Adipose tissue (tissue), 3 donors: ENCODE data around the gene ACCSL. TPM values are rescaled to one million over a fixed set of nuclear protein-coding genes. Genes with fewer than 3 reads are reported as not detected.

ENCODE experiments used
- H3K27ac ChIP-seq: one replicate; pipeline ENCODE4 v1.5.1; 2013; ENCODE audit warnings: low read depth, low read length
- WGBS, 3 donors: extraction: QIAGEN DNeasy Blood & Tissue Kit; methylation state at CpG; one replicate each; pipeline ENCODE4 v1.1.7; 2013; 5-methylcytosine and 5-hydroxymethylcytosine counted together
- polyA plus RNA-seq, 3 donors: library from polyadenylated mRNA; stranded (reverse); fragments of 200-250 nt; gene quantifications; one replicate each; pipeline ENCODE4 v1.2.3, GENCODE V29; 2013
- donor health status: healthy with polysubstance abuse.
- donor health status: Bipolar disorder and iron deficiency.
- donor health status: healthy.

ACCSL gene
- polyA plus RNA-seq, 3 donors, result not detected

DNA sequence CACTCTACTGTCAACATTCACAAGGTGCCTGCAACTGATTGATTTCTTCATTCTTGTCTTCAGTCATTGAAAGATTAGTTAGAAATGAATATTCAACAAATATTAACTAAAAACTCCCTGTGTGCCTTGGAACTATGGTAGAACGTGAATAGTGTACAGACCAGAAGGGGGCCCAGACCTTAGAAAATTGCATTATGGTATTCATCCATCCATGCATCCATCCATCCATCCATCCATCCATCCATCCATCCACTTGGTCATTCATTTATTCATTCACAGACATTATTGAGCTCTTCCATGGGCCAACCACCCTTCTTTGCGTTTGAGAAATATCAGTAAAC is 10.2 kb upstream of the ACCSL start:
- WGBS, 3 donors, result 77 to 91% (median 77%) methylated on average over 2 of the region's 2 CpGs
- H3K27ac ChIP-seq, result no peak overlapping the region

DNA sequence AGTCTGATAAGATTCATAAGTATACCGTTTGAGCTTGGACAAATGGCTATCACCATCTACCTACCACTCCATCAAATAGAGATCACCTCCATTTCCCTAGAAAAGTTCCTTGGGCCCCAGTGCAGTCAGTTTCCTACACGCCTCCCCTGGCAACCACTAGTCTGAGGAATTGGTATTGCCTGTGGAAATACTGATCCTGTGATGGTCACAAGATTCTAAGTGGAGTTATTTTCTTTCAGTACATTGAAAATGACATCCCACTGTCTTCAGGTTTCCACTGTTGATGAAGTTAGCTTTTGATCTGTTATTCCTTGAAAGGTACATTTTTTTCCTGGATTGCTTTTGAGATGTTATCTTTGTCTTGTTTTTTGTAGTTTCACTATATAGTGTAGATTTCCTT is 4.6 kb upstream of the ACCSL start:
- 61 to 83% (median 80%) methylated on average over 2 of the region's 2 CpGs for WGBS, 3 donors
- H3K27ac ChIP-seq, result no peak overlapping the region

DNA sequence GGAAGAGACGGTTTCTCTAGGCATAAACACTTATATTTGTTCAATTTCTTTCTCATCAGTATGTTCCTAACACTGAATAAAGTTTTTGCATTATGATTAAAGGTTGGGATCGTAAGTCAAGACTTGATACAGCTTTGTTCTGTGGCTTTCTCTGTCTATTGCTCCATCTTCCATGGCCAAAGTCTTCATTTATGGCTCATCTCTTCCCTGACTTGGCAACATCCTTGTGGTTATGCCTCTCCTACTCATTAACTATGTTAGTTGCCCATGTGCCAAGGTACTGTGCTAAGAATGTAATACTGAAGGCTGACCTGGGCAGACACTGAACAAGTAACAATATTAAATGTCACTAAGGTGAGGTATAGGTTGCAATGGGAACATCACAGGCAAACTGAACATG is 1.6 kb upstream of the ACCSL start:
- WGBS, 3 donors, result 75 to 85% (median 80%) methylated on average over 2 of the region's 2 CpGs
- no peak overlapping the region for H3K27ac ChIP-seq

DNA sequence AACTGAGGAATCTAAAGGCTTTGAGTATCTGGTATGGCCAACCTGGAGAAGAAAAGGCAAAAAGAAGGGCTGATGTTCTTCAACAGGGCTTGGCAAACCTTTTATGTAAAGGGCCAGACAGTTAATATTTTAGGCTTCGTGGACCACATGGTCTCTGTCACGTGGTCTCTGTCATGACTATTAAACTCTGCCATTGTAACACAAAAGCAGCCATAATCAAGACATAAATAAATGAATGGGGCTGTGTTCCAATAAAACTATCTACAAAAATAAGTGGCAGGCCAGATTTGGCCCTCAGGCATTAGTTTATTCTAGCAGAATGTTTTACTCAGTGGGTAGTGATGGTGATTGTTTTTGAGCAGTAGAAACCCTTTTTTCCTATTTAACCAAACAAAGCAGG is 483 bp upstream of the ACCSL start:
- WGBS, 3 donors, result 70 to 89% (median 79%) methylated on average over 2 of the region's 2 CpGs

DNA sequence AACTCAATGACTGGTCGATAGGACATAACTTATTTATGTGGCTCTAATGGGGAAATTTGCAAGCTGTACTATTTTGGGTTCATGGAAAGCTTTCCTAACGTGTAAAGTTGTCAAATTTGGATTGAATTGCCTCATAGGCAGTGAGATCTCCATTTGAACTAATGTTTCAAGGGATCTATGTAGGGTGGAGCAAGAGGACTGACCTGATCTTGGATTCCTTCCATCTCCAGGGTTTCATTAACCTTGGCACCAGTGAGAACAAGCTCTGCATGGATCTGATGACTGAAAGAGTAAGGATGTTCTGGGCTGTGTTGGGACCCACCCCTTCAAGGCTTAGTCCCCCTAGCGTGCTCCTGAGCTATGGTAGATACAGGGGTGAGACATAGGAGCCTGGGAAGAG is 2.1 kb downstream of the ACCSL start:
- 74 to 87% (median 83%) methylated on average over 3 of the region's 3 CpGs for WGBS, 3 donors
- H3K27ac ChIP-seq, result no peak overlapping the region

More for the DNA sequence above, 483 bp upstream of the ACCSL start:
- H3K27ac ChIP-seq, result no peak overlapping the region

DNA sequence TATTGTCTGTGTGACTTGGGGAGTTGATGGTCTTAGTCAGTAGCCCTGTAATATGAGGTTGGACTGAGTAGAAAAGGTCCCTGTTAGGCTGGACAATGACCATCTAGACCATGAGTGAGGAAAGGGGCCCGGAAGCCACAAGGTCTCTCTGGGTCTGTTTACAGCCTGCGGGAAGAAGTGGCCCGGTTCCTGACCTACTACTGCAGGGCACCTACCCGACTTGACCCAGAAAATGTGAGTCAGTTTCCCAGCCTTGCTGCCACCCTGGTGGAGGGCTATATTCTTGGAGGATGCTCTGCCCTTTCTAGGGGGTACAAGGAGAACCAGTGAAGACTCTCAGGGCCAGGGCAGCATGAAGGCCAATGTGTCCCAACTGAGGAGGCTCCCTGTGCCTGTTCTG is 3.4 kb downstream of the ACCSL start:
- 90 to 92% (median 90%) methylated on average over 4 of the region's 4 CpGs for WGBS, 3 donors
- no peak overlapping the region for H3K27ac ChIP-seq

DNA sequence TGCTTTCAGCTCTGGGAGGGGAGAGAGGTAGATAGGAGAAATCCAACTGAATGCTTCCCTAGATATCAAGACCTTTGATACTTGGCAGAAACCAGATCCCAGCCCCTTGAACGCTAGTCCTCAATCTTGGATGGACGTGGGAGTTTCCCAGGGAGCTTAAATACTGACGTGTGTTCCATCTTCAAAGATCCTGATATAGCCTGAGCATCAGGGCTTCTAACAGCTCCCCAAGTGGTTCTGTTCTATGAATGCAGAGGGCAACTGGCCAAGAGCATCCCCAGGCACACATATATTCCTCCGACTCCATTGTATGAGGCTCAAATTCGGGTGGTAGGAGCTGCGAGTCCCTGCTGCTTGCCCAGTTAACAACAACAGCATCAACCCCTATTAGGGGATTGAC is 9.6 kb downstream of the ACCSL start:
- no peak overlapping the region for H3K27ac ChIP-seq
- 71 to 75% (median 75%) methylated on average over 6 of the region's 6 CpGs for WGBS, 3 donors

DNA sequence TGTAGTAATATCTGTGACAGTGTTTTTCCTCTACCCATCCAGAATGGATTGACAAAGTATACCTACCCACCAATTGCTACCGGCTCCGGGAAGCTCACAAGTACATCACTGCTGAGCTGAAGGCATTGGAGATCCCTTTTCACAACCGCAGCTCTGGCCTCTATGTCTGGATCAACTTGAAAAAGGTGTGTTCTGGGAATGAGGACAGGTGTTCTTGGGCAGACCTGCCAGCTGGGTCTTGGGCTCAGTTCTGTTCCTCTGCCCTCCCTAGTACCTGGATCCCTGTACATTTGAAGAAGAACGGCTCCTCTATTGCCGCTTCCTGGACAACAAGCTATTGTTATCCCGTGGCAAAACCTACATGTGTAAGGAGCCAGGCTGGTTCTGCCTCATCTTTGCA is 10.5 kb downstream of the ACCSL start:
- H3K27ac ChIP-seq, result no peak overlapping the region
- WGBS, 3 donors, result 55 to 91% (median 90%) methylated on average over 6 of the region's 6 CpGs

DNA sequence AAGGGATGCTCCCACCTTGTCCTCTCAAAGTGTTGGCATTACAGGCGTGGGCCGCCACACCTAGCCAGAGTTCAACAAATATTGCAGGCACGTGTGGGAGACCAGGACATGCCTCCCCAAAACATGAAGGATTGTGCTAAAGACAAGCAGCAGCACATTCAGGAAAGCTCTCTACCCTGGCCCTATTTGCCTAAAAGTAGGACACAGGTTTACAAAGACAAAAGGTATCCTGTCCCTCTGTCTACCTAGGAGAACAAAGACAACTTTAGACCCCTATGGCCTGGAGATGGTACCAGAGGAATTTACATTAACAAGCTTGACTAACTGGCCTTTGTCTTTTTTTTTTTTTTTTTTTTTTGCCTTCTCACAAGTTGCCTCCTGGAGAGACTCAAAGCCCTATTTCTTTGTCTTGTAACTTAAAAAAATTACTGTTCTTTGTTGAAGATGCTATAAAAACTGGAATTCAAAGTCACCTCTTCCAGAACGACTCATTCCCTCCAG is 17.4 kb downstream of the ACCSL start:
- WGBS, 3 donors, result 62 to 75% (median 71%) methylated on average over 4 of the region's 4 CpGs
- no peak overlapping the region for H3K27ac ChIP-seq

DNA sequence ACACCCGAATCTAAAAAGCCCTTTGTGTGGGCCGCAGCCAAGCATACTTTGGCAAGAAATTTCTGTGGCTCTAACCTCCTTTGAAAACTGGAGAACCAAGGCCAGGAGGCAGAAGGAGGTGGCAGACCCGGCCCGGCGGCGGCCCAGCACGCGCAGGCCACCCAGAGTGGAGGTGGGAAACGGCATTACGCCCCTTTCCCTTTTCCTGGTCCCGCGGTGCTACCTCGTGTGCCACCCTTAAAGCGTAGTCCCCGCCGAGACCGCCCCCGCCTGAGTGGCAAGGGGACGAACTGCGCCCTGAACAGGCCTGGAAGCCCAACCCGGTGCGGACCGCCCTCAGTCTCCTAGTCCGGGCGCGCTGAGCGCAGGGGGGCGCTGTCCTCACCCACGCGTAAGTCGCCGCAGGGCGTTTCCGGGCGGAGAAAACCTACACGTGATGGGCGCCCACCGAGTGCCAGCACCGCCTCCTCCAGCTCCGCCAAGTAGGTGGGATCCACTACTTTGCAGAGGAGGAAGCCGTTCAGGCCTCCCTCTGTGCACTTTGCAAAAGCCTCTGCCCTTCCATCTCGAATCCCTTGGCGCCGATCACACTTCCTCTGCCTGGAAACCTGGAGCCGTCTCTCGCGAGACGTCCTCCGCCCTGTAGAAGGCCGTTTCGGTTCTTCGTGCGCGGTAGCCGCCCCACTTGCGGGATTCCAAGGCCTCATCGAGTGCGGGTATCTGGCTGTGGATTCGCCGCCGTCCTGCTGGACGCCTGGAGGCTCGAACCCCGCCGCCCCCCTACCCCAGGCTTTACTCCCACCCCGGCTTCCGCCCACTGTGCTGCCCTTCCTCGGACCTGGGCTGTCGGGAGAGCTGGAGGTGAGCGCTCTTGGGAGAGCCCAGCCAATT is 18.3 kb downstream of the ACCSL start, which contains the start of gene ACCS:
Gene ACCS (plus strand): TSS at position 430 of the 891 bp plus-strand sequence. CDS start 1,358 bp downstream, outside the sequence.
- peak within 1 kb of the TSS; percentile 91 for H3K27ac ChIP-seq
- 1% methylated on average over 54 to 70 of the region's 70 CpGs for WGBS, 3 donors

DNA sequence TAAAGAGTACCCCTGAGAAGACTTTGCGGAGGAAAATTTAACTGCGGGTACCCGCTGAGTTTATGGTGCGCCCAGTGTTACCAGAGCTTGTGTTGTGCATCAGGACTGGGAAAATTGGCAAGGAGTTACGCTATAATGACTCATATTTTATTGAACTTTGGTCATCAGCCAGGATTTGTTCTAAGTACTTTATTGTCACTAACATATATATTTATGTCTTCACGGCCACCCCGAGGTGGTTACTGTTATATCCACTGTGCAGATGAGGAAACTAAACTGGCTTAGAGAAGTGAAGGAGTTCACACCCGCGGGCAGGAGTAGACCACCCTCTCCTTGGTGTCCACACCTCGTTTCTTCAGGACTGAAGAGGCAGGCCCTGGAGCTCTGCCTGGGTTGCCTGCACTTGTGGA is 19.0 kb downstream of the ACCSL start:
- peak overlapping the region; percentile 15 for H3K27ac ChIP-seq
- WGBS, 3 donors, result 10 to 26% (median 23%) methylated on average over 10 of the region's 10 CpGs

DNA sequence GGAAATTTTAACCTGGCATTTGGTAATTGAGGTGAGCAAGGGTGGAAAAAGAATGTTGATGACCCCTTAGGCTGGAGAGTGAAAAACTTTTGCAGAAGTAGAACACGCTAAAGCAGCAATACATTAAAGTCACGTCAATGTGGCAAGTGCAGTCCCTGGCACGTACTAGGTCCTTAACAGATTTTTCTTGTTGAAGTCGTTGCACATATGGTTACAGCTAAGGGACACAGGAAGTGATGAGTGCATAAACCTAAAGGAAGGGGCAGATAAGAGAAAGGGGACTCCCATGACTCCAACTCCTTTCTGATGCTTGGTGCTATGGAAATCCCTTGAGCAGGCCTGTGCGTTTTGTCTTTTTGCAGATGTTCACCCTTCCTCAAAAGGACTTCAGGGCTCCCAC is 19.5 kb downstream of the ACCSL start:
- 34 to 74% (median 52%) methylated on average over 5 of the region's 5 CpGs for WGBS, 3 donors
- H3K27ac ChIP-seq, result no peak overlapping the region

DNA sequence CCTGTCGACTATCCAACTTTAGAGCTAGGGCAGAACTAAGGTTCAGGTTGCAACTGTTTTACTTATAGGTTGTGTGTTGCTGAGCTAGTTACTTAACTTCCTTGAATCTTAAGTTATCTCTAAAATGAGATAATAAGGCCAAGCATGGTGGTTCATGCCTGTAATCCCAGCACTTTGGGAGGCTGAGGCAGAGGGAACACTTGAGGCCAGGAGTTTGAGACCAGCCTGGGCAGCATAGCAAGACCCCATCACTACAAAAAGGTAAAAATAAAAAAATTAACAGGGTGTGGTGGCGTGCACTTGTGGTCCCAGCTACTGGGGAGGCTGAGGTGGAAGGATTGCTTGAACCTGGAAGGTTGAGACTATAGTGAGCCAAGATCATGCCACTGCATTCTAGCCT is 20.4 kb downstream of the ACCSL start:
- WGBS, 3 donors, result 92 to 98% (median 96%) methylated on average over 2 of the region's 2 CpGs
- H3K27ac ChIP-seq, result no peak overlapping the region

DNA sequence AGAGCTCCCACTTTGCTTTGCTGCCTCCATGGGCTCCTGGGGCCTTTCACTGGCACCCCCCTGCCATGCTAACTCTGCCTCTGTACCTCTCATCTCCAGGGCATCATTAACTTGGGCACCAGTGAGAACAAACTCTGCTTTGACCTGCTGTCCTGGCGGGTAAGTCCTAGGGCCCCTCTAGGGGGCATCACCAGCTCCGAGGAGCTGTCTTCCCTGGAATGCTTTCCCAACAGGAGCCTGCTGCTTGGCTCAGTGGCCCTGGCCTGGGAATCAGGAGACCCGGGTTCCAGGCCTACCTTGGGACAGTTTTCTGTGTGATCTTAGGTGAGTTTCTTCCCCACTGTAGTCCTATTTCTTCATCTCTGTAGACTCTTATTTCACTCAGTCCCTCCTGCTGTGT is 23.4 kb downstream of the ACCSL start:
- no peak overlapping the region for H3K27ac ChIP-seq
- WGBS, 3 donors, result 80 to 94% (median 81%) methylated on average over 3 of the region's 3 CpGs

DNA sequence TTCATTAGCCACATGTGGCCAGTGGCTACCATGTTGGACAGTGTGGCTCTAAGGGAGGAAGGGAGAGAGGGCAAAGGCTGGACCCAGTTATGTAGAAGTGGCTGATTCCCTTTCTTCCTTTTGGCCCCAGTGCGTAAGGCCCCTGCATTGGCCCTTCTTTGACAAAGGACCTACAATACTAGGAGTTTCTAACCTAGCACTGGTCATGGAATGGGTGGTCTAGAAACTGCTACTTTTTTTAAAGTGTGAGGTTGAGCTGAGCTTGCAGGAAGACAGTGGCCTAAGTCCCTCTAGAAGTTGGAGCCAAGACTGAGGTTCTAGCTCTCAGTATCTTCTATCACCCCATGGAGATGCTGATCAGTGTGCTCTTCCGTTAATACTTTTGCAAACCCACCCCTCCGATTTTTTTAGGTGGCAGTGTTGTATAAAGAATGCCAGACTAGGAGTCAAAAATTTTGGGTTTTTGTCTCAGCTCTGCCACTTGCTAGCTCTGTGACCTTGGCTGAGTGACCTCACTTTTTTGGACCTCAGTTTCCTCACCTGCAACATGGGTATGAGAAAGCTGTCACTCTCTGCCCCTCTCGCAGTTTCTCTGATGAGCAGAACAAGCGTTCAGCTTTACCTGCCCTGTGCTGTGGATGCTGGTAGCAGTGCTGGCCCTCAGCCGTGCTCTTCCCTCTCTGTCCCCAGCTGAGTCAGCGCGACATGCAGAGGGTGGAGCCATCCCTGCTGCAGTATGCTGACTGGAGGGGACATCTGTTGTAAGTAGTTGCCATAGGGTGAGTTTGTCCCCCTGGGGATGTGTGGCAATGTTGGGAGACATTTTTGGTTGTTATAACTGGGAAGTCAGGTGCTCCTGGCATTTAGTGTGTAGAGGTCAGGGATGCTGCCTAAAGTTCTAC is 25.2 kb downstream of the ACCSL start:
- no peak overlapping the region for H3K27ac ChIP-seq
- 90 to 95% (median 93%) methylated on average over 8 of the region's 8 CpGs for WGBS, 3 donors

DNA sequence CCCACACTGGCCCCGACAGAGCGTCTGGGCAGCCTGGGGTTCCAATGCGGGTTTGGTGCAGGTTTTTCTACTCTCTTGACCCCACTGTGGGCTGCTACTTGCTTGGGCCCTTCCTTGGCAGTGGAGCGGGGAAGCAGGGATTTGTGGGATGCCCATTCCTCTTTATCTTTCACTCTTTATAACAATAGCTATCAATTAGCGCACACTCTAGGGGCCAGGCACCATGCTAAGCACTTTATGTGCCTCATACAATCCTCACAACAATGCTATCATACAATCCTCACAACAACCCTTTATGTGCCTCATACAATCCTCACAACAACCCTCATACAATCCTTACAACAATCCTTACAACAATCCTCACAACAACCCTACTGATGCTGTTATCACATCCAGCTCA is 31.0 kb downstream of the ACCSL start:
- H3K27ac ChIP-seq, result no peak overlapping the region
- WGBS, 3 donors, result 89 to 96% (median 95%) methylated on average over 5 of the region's 5 CpGs

DNA sequence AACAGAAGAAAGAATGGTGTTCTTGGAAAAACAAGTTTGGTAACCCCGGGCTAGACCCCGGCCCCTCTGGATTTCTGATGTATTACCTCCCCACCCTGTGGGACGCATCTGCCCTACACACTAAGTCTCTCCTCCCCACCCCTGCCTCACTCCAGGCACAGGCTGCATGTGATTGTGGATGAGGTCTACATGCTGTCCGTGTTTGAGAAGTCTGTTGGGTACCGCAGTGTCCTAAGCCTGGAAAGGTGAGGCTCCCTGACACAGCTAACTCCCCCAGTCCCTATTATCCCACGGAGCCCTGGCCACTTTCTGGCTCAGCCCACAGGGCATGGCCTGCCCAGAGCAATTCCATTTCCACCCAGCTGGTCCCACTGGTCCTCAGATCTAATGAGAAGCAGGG is 31.6 kb downstream of the ACCSL start:
- H3K27ac ChIP-seq, result no peak overlapping the region
- WGBS, 3 donors, result 85 to 94% (median 92%) methylated on average over 6 of the region's 6 CpGs

DNA sequence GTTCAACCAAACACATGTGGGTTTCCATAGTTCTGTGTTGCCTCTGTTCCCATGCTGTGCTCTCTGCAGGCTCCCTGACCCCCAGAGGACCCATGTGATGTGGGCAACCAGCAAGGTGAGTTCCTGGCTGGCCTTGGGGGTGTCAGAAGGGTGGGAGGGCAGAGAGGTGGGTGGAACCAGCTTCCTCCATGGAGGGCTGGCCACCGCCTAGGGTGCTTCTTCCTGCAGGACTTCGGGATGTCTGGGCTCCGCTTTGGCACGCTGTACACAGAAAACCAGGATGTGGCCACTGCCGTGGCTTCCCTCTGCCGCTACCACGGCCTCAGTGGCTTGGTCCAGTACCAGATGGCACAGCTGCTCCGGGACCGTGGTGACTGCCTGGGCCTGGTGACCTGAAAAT is 33.2 kb downstream of the ACCSL start:
- 88 to 99% (median 91%) methylated on average over 9 of the region's 9 CpGs for WGBS, 3 donors
- no peak overlapping the region for H3K27ac ChIP-seq

DNA sequence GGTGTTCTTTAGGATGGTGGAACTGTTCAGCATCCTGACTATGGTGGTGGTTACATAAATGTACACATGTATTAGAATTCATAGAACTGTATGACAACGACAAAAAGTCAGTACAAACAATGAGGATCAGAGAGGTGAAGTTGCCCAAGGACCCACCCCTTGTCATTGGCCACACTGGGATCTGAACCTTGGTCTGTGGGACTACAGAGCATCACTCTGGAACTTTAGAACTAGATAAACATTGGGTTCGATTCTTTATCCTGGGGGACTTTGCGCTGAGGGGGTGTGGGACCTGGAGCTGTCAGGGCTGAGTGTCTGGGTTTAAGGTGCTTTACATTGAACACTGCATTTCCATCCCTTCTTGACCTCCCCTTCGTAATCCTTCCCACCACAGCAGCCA is 34.9 kb downstream of the ACCSL start:
- H3K27ac ChIP-seq, result no peak overlapping the region
- 95 to 96% (median 96%) methylated on average over 4 of the region's 4 CpGs for WGBS, 3 donors
